HG03469 (cell line): ENCODE results near the gene EPHB2.

Experiments
- ATAC-seq: cut with Tn5 transposase; IDR thresholded peaks from one replicate; pipeline ENCODE4 v1.9.1; 2021; ENCODE audit warnings: mild to moderate bottlenecking, moderate library complexity, moderate number of reproducible peaks; ENCODE audit not compliant: unreplicated experiment

EPHB2 gene

GRCh38 chr1:22875841-22876240 is 165.2 kb downstream of the EPHB2 start:
- ATAC-seq, result no peak

DNA sequence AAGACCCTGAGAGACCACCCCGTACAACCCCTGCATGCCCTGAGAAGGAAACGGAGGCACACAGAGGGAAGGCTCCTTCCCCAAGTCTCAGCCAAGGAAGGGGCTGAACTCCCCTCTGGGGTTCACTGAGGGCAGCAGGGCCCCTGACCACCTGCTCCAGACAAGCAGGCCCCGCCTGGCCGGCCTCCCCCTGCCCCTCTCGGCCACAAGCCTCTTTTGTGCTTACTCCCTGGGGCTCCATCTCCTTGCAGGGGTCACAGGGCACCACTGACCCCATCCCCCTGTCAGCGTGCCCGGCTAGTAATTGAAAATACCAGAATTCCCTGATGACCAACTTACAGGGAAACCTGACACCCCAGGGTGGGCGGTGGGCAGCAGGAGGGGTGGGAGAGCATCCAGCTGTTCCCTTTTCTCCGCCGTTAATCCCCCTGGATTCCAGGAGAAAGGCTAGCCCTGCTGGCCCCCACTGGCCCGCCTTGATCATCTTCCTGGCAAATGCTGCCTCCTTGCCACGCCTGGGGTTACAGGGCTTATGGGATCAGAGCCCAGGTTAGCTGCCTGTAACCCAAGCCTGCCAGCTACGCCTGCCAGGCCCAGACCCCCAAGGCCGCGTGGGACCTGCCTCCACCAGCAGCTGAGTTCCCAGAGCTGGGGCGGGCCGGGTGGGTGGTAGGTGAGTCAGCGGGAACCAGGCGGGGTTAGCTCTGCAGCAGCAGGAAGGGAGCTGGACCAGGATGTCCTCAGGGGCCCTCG is 165.9 kb downstream of the EPHB2 start:
- no peak for ATAC-seq

DNA sequence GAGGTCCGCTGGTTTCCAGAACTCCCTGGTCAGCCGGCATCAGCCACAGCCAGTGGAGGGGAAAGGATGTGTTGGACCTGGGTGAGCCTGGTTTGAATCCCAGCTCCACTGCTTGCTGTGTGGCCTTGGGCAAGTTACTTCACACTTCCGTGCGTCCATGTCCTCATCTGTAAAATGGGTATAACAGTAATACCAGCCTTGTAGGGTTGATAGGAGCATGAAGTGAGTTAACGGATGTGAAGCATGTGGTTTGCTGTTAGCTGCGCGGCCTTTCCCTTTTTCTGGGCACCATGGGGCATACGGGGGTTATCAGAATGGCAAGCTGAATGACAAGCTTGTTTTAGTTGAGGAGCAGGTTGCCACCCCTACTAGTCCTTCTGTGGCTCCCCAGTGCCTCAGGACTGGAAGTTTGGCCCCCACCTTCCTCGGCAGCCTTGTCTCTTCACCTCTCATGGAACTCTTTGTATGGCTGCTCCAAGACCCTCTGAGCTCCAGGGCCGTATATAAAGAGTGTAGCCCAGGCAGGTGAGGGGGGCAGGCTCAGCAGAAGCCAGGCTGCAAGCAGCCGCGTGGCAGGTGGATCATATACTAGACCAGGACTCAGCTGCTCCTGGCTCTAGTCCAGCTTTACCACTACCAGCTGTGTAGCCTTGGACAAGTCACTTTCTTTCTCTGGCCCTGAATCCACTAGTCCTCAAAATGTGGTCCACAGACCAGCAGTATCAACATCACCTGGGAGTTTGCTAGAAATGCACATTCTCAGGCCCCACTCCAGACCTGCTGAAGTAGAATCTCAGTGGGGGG is 166.7 kb downstream of the EPHB2 start:
- ATAC-seq, result no peak

DNA sequence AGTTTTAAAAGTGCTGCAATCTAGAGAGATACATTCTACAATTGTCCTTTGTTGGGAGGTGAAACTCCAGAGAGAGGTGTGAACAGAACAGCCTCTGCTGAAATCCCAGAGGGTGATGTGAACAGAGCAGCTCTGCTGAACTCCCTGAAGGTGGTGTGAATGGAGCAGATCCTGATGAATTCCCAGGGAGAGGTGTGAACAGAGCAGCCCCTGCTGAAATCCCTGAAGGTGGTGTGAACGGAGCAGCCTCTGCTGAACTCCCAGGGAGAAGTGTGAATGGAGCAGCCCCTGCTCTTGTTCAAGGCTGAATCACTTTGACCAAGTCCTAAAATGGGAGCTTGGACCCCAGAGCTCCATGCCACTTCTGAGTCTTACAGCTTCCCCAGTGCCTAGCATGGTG is 167.3 kb downstream of the EPHB2 start:
- no peak for ATAC-seq

- ATAC-seq, result no peak
Observed at GRCh38 chr1:22878626-22879025, 168.0 kb downstream of the EPHB2 start.

DNA sequence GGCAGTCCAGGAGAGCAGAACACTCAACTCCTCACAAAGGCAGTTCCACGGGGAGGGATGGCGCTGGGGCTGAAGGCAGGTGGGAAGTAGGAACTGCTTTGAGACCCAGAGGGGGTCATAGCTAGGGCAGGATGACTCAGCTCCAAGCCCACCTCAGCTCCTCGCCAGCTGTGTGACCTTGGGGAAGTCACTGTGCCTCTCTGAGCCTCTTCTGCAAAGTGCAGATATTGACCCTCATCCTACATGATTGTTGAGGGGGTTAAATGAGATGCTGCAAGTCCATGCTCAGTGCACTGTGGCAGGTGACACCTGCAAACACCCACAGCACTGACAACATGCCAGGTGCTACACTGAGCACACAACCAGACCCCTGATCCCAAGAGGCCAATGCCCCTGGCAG is 168.8 kb downstream of the EPHB2 start:
- no peak for ATAC-seq

DNA sequence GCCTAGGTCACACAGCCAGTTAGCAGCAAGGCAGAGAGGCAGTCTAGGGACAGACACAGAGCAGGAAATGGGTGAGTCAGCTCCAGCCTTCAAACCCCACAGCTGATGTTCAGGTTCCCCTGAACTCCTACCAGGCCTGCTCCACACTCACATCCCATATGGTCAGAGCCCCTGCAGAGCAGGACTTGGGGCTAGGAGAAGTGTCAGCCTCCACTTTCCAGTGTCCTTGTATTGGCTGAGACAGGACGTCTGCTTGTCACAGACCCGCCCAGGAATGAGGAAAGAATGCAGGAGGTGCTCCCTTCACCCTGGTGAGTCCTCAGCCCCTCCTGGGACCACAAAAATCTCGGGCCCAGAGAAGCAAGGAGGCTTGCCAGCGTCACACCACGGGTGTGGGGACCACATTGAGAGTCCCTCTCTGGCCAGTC is 169.5 kb downstream of the EPHB2 start:
- no peak for ATAC-seq

GRCh38 chr1:22883406-22883805 is 172.8 kb downstream of the EPHB2 start:
- no peak for ATAC-seq

DNA sequence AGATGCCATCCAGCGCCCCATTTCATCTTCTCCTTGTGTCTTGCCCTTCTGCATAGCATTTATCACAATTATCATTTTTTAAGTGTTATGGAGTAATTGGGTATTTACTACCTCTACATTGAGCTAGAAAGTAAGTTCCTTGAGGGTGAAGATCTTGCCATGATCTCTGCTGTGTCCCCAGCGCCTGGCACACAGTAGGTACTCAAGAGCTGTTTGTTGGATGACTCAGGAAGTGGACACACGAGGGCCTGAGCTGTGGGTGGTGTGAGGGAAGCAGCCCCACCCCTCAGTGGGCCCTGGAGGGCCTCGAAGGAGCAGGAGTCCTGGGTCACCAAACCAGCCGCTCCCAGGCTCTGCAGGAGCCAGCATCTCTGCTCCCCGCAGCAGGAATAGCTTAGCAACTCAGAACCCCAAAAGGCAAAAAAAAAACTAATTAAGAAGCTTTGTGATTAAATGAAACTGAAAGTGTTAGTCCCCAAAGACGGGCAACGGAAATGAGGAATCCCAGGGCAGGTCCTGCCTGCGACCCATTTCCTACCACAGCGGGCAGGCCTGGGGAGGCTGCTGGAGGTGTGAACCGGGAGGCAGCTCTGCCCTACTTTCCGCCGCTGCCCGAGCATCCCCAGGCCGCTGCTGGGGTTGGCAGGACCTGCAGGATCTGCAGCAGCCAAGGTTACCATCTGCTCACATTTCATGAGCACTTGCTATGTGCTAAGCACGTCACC is 174.3 kb downstream of the EPHB2 start:
- ATAC-seq, result no peak

GRCh38 chr1:22886211-22886610 is 175.6 kb downstream of the EPHB2 start:
- no peak for ATAC-seq

DNA sequence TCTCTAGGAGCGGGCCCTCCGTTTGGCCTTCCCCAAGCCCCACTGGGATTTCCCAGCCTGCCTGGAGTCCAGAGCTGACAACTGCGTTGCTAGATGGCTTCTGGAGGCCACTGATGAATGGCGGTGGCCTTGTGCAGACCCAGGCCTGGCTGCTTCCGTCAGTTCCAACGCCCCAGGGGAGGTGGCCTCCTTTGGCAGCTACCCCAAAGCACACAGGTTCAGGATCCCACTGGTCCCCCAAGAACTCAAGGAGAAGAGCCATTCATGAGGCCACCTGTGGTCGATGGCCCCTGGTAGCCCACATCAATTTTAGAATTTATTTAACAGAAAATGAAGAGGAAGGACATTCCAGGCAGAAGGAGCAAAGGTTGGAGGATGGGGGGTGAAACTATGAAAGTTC is 176.9 kb downstream of the EPHB2 start:
- ATAC-seq, result no peak

DNA sequence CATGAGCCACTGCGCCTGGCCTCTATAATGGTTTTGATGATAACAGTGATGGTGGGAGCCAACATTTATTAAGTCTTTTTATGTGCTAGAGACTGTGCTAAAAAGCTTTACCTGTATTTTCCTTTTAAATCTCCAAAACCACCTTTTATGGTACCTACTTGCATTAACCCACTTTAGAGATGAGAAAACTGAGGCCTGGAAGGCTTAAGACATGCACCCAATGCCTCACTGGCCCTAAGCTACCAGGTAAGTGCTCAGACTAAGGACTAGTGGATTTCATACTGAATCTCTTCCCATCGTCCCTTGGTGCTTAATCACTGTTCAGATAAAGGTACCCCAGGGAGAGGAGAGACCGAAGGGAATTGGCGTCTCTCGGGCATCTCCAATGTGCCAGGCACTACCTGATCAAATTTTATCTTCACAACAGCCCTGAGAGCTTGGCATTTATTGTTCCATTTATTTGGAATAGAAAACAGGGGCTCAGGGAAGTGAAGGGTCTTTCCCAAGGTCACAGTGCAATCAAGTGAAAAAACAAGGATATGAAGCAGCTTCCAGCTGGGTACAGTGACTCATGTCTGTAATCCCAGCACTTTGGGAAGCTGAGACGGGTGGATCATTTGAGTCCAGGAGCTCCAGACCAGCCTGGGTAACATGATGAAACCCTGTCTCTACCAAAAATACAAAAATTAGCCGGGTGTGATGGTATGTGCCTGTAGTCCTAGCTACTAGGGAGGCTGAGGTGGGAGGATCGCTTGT is 177.9 kb downstream of the EPHB2 start:
- no peak for ATAC-seq

DNA sequence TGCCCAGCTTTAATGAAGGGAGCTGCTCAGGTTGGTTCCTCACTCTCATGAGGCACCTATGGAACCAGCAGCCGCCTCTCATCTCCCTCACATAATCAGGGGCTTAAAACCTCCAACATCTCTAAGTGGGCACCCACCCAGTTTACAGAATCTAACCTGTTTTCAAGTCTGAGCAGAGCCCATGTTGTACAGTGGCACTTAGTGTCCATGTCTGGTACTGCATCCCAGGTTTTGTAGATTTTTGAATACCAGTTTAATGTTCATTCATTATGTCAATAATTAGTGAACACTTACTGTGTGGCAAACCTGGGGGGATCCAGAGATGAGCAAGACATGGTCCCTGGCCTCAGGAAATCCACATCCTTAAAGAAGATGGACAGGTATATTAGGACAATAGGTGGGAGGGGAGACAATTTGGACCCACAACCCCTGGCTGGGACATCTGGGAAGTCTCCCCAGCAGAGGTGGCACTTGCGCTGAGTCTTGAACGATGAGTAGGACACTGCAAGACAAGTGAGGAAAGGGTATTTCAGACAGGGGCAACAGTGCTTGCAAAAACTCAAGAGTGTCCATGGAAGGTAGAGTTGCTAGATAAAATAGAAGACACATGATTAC is 178.7 kb downstream of the EPHB2 start:
- ATAC-seq, result no peak

DNA sequence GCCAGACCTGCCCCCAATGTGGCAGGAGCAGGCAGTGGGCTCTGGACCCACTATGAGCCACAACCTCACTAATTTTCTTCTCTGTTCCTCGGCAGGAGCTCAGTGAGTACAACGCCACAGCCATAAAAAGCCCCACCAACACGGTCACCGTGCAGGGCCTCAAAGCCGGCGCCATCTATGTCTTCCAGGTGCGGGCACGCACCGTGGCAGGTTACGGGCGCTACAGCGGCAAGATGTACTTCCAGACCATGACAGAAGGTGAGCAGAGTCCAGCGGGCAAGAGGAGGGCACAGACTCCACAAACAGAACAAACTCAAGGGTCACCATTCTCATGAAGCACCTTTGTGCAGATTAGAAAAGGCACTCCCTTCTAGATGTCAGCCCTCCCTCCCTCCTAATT is 182.2 kb downstream of the EPHB2 start:
- ATAC-seq, result no peak

GRCh38 chr1:22893292-22893691 is 182.7 kb downstream of the EPHB2 start:
- ATAC-seq, result no peak

GRCh38 chr1:22895357-22895756 is 184.7 kb downstream of the EPHB2 start:
- ATAC-seq, result no peak

- no peak for ATAC-seq
Observed at GRCh38 chr1:22896184-22896583, 185.5 kb downstream of the EPHB2 start.

DNA sequence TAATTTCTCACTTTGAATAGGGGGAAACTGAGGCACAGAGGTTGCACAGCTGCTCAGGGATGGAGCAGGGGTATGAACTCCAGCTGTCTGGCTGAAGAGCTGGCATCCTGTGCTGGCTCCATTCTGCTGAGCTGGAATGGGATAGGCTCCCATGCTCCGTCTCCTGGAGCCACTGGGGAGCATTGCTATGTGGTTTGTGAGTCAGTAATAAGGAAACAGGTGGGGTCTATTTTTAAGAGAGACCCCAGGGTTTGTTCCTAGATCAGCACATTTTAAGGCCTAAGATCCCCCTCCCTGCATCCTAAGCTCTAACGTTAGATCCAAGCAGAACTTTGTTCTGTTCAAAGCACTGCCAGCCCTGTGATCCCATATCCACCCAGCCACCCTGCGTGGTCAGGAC is 189.8 kb downstream of the EPHB2 start:
- ATAC-seq, result no peak

DNA sequence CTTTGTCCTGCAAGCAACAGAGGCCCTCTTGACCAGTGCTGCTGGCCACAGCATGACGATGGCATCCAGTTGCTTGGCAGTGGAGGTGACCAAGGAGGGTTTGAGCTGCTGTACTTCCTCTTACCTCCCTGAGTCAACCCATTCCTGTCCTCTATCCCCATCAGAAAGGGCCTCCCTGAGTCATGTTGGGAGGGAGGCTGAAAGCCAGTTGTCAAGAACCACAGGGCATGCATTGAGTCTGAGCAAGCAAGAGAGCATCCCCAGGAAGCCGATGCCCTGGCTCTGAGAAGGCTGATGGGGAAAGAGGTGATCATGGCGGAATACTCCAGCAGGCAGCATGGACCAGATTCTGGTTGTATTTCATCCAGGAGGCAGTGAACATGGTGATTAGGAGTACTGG is 192.5 kb downstream of the EPHB2 start:
- no peak for ATAC-seq

DNA sequence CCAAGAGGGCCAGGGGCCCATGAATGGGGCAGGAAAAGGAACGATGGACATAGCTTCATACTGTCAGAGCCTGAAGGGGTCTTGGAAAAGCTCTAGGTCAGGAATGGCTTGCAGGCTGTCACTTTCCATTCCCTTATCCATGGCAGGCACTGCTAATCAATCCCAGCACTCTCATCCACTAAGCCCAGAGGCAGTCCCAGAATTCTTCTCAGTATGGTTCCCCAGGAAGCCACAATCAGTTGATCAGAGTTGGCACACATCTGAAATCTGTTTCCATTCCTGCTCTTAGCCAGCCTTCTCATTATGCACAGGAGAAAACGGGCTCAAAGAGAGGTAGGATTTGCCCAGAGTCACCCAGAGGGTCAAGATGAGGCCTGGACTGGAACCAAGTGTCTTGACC is 196.3 kb downstream of the EPHB2 start:
- ATAC-seq, result no peak

- ATAC-seq, result no peak
Observed at GRCh38 chr1:22907528-22907927, 196.9 kb downstream of the EPHB2 start.
